Measurements from ENCODE around the gene CFAP58. TPM values are rescaled to one million over a fixed set of nuclear protein-coding genes. Genes with fewer than 3 reads are reported as not detected.
A peak's percentile ranks its signal among the peaks of the same experiment; 100 is the strongest.

The CFAP58 gene
- total RNA-seq, 6 experiments from 2014 or later = 0.35 to 1.1 (median 0.41) TPM

DNA sequence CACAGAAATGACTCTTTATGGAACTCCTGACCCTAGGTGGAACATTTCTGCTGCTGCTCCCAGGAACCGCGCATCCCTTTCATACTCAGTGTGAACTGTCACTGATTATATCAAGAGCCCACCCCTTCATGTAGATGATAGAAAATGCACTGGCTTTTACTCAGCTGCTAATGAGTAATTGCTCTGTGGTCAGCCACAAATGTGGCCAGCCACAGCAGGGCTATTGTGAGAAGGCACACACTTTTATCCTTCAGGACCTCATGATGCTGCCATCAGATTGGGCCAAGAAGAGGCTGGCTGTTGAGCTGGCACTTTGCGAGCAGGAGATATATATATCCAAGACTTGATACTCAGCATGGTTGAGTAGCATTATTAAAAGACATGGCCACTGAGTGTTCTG lies 124.7 kb downstream of the CFAP58 start:
- DNase-seq = no peak
- TF ChIP-seq, protein P1, sequence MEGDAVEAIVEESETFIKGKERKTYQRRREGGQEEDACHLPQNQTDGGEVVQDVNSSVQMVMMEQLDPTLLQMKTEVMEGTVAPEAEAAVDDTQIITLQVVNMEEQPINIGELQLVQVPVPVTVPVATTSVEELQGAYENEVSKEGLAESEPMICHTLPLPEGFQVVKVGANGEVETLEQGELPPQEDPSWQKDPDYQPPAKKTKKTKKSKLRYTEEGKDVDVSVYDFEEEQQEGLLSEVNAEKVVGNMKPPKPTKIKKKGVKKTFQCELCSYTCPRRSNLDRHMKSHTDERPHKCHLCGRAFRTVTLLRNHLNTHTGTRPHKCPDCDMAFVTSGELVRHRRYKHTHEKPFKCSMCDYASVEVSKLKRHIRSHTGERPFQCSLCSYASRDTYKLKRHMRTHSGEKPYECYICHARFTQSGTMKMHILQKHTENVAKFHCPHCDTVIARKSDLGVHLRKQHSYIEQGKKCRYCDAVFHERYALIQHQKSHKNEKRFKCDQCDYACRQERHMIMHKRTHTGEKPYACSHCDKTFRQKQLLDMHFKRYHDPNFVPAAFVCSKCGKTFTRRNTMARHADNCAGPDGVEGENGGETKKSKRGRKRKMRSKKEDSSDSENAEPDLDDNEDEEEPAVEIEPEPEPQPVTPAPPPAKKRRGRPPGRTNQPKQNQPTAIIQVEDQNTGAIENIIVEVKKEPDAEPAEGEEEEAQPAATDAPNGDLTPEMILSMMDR (IDR thresholded peaks at IDR 0.05) = no peak
- peaks cover 15% of the 10 kb centered on the region for H3K27me3 Mint-ChIP-seq (ENCODE audit: insufficient read depth)
- H3K4me3 Mint-ChIP-seq = no peak overlapping the region
- no peak overlapping the region for H3K27ac Mint-ChIP-seq
- H3K9me3 Mint-ChIP-seq = peaks cover 4% of the 10 kb centered on the region; the same call in 1 of the 2 replicates
- peaks cover 5% of the 10 kb centered on the region for H3K4me1 Mint-ChIP-seq (ENCODE audit: low read depth)
- H3K36me3 Mint-ChIP-seq (ENCODE audit: low read depth) = no peaks in the 10 kb centered on the region

DNA sequence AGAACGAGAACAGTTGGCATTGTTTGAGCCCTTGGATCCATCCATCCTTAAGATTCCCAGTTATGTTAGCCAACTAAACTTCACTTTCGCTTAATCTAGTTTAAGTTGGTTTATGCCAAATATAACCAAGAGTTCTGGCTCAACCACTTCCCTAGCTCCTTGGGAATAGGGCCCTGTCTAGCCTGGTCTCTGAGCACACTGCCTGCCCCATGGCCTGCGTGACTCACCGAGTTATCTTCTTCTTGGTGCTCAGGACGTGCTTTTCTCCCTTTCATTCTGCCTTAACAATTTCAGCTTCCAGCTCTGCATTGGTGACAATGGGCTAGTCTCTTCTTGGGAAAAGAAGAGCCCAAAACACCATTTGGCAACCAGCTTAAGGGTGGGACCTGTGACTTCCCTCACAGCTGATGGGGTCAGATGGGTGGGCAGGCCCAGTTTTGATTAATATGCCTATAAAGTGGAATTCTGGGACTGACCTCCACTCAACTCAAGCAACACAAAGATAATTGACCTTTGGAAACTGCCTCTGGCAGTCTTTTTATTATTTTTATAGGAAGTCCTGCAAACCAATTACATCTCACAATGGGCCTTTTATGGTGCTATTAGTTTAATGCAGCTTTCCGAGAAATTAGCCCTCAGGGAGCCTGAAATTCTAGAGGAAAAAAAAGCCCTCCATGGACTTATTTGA lies 126.4 kb downstream of the CFAP58 start:
- Mint-ChIP-seq H3K36me3 (ENCODE audit: low read depth) (no peaks in the 10 kb centered on the region), H3K4me1 (ENCODE audit: low read depth) (no peaks in the 10 kb centered on the region), H3K27me3 (ENCODE audit: insufficient read depth) (peaks cover 21% of the 10 kb centered on the region), H3K9me3 (no peaks in the 10 kb centered on the region), H3K27ac (no peak overlapping the region), H3K4me3 (no peak overlapping the region)
- TF ChIP-seq, protein P1 (IDR thresholded peaks at IDR 0.05) = no peak
- no peak for DNase-seq

DNA sequence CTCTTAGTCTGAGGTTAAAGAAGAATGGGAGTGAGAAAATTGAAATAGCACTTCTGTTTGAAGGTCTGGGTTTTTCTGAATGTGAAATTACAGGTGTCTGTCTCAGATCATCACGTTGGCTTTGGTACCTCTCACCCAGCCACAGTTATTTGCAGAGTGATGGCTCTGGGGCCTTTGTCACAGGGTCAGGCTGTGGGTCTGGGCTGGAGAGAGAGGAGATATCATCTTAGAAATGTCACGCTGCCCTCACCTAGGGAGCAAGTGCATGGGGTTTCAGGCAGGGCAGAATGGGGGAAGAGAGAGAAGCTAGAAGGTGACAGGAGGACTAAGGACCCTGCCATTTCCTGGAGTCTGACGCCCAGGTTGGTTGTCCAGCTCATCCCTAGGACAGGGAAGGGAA lies 127.2 kb downstream of the CFAP58 start:
- Mint-ChIP-seq H3K9me3 (no peaks in the 10 kb centered on the region), H3K4me1 (ENCODE audit: low read depth) (no peaks in the 10 kb centered on the region), H3K27ac (no peak overlapping the region), H3K27me3 (ENCODE audit: insufficient read depth) (peaks cover 18% of the 10 kb centered on the region), H3K4me3 (no peak overlapping the region), H3K36me3 (ENCODE audit: low read depth) (no peaks in the 10 kb centered on the region)
- TF ChIP-seq, protein P1 (IDR thresholded peaks at IDR 0.05) = no peak
- no peak for DNase-seq

DNA sequence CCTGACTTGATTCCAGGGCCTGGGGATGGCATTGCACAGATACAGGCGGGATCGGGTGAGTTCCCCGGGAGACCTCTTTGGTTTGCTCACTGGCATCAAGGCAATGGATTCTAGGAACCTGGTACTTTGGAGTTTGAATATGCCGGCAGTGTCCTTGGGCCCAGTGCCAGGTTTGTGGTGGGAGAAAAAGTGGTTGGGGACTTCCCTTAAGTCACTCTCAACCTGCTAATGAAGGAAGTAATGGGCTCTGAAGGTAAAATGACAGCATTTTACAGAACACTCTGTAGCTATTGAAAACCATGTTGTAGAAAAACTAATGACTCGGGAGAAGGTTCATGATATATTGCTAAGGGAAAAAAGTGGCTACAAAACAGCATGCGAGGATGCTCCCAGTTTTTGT lies 129.9 kb downstream of the CFAP58 start:
- no peaks in the 10 kb centered on the region for H3K4me1 Mint-ChIP-seq (ENCODE audit: low read depth)
- H3K9me3 Mint-ChIP-seq = no peaks in the 10 kb centered on the region
- H3K27me3 Mint-ChIP-seq (ENCODE audit: insufficient read depth) = peaks cover 18% of the 10 kb centered on the region
- TF ChIP-seq, protein P1 (IDR thresholded peaks at IDR 0.05) = no peak
- no peak overlapping the region for H3K27ac Mint-ChIP-seq
- DNase-seq = no peak
- H3K36me3 Mint-ChIP-seq (ENCODE audit: low read depth) = no peaks in the 10 kb centered on the region
- H3K4me3 Mint-ChIP-seq = no peak overlapping the region

DNA sequence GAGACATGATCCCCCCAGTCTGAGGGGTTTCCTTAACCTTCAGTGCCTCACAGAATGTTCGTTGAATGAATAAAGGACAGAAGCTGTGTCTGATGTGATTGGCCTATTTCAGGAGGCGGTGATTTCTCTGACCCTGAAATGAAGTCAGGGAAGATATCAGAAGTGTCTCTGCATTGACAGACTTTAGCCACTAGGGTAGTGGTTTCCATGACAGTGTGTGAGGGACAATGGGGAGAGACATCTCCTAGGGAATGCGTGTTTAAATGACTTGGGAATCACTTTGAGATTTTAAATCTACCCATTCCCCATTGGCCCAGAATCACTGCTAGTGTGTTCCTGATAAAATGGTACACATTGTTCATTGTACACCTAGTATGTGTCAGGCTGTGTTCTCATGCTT lies 132.0 kb downstream of the CFAP58 start:
- H3K9me3 Mint-ChIP-seq = no peaks in the 10 kb centered on the region
- H3K27me3 Mint-ChIP-seq (ENCODE audit: insufficient read depth) = peaks cover 25% of the 10 kb centered on the region
- H3K27ac Mint-ChIP-seq = no peak overlapping the region
- no peaks in the 10 kb centered on the region for H3K36me3 Mint-ChIP-seq (ENCODE audit: low read depth)
- H3K4me1 Mint-ChIP-seq (ENCODE audit: low read depth) = no peaks in the 10 kb centered on the region
- TF ChIP-seq, protein P1 (IDR thresholded peaks at IDR 0.05) = peak; percentile 51
- no peak overlapping the region for H3K4me3 Mint-ChIP-seq
- DNase-seq = no peak

Data from HFFc6 (cell line).